Trophoblast cell (in vitro differentiated cells and primary cell): ENCODE measurements around the gene FGD3.

Source experiments
- DNase-seq, 2 donors: peaks; one replicate each; pipeline ENCODE4 v3.0.0-alpha.2; 2016
- H2AFZ ChIP-seq: 2 replicates; pipeline ENCODE4 v1.6.1; 2013; ENCODE audit warnings: low read length, moderate library complexity, mild to moderate bottlenecking; ENCODE audit not compliant: insufficient read depth, poor library complexity
- H2AK5ac ChIP-seq: 2 replicates; pipeline ENCODE4 v1.6.1; 2013; ENCODE audit warnings: mild to moderate bottlenecking, low read length
- H2BK120ac ChIP-seq: 2 replicates; pipeline ENCODE4 v1.6.1; 2013; ENCODE audit warnings: low read length, mild to moderate bottlenecking, moderate library complexity; ENCODE audit not compliant: insufficient read depth, poor library complexity
- H2BK12ac ChIP-seq: 2 replicates; pipeline ENCODE4 v1.6.1; 2013; ENCODE audit warnings: mild to moderate bottlenecking, low read length, moderate library complexity
- H2BK5ac ChIP-seq: 2 replicates; pipeline ENCODE4 v1.6.1; 2013; ENCODE audit warnings: low read length, low read depth, moderate library complexity, mild to moderate bottlenecking; ENCODE audit not compliant: poor library complexity
- H3K14ac ChIP-seq: 2 replicates; pipeline ENCODE4 v1.6.1; 2013; ENCODE audit warnings: mild to moderate bottlenecking, low read length
- H3K18ac ChIP-seq: 2 replicates; pipeline ENCODE4 v1.6.1; 2013; ENCODE audit warnings: mild to moderate bottlenecking, low read length
- H3K23ac ChIP-seq: 2 replicates; pipeline ENCODE4 v1.6.1; 2013; ENCODE audit warnings: low read length
- H3K27ac ChIP-seq: 2 replicates; pipeline ENCODE4 v1.5.1; 2013; ENCODE audit warnings: low read depth, mild to moderate bottlenecking, inconsistent platforms, low read length, moderate library complexity
- H3K27me3 ChIP-seq: 2 replicates; pipeline ENCODE4 v1.6.1; 2013; ENCODE audit warnings: inconsistent platforms, mild to moderate bottlenecking, low read length, moderate library complexity; ENCODE audit not compliant: insufficient read depth
- H3K36me3 ChIP-seq, 2 experiments: 1 replicate in 1 of 2; 2 replicates in 1 of 2; pipeline ENCODE4 v1.6.1; 2013; ENCODE audit warnings: low read length in 2 of 2, mild to moderate bottlenecking in 2 of 2, moderate library complexity in 1 of 2; ENCODE audit not compliant: insufficient read depth in 2 of 2, control insufficient read depth in 1 of 2
- H3K4ac ChIP-seq: 2 replicates; pipeline ENCODE4 v1.6.1; 2013; ENCODE audit warnings: low read depth, mild to moderate bottlenecking, low read length, moderate library complexity
- H3K4me1 ChIP-seq, 2 experiments: 1 replicate in 1 of 2; 2 replicates in 1 of 2; pipeline ENCODE4 v1.6.1; 2013; ENCODE audit warnings: low read length in 2 of 2, mild to moderate bottlenecking in 2 of 2, moderate library complexity in 1 of 2; ENCODE audit not compliant: insufficient read depth in 2 of 2, control insufficient read depth in 1 of 2
- H3K4me2 ChIP-seq: 2 replicates; pipeline ENCODE4 v1.6.1; 2013; ENCODE audit warnings: inconsistent platforms, mild to moderate bottlenecking, low read length, moderate library complexity
- H3K4me3 ChIP-seq: 2 replicates; pipeline ENCODE4 v1.5.1; 2013; ENCODE audit warnings: mild to moderate bottlenecking, low read depth, low read length, inconsistent platforms
- H3K79me1 ChIP-seq: one replicate; pipeline ENCODE4 v1.6.1; 2013; ENCODE audit warnings: low read length
- H3K79me2 ChIP-seq: 2 replicates; pipeline ENCODE4 v1.6.1; 2013; ENCODE audit warnings: low read length, mild to moderate bottlenecking; ENCODE audit not compliant: control insufficient read depth, insufficient read depth, poor library complexity
- H3K9ac ChIP-seq: 2 replicates; pipeline ENCODE4 v1.6.1; 2013; ENCODE audit warnings: mild to moderate bottlenecking, low read length
- H3K9me3 ChIP-seq: 2 replicates; pipeline ENCODE4 v1.6.1; 2013; ENCODE audit warnings: low read depth, mild to moderate bottlenecking, control low read depth, inconsistent platforms, low read length; ENCODE audit not compliant: insufficient read depth
- H4K12ac ChIP-seq: 2 replicates; pipeline ENCODE4 v1.6.1; 2013; ENCODE audit warnings: low read depth, mild to moderate bottlenecking, low read length, moderate library complexity
- H4K8ac ChIP-seq: 2 replicates; pipeline ENCODE4 v1.6.1; 2013; ENCODE audit warnings: low read depth, mild to moderate bottlenecking, low read length, moderate library complexity
- H4K91ac ChIP-seq: one replicate; pipeline ENCODE4 v1.6.1; 2013; ENCODE audit warnings: low read depth, mild to moderate bottlenecking, low read length, moderate library complexity
- whole genome bisulfite sequencing: extraction: QIAGEN DNeasy Blood & Tissue Kit; methylation state at CpG from one replicate; pipeline ENCODE4 v1.1.7; 2013; ENCODE audit warnings: missing lambda C conversion rate; ENCODE audit not compliant: insufficient read length, insufficient coverage; ENCODE audit errors: extremely low coverage; 5-methylcytosine and 5-hydroxymethylcytosine counted together

FGD3 gene

DNA sequence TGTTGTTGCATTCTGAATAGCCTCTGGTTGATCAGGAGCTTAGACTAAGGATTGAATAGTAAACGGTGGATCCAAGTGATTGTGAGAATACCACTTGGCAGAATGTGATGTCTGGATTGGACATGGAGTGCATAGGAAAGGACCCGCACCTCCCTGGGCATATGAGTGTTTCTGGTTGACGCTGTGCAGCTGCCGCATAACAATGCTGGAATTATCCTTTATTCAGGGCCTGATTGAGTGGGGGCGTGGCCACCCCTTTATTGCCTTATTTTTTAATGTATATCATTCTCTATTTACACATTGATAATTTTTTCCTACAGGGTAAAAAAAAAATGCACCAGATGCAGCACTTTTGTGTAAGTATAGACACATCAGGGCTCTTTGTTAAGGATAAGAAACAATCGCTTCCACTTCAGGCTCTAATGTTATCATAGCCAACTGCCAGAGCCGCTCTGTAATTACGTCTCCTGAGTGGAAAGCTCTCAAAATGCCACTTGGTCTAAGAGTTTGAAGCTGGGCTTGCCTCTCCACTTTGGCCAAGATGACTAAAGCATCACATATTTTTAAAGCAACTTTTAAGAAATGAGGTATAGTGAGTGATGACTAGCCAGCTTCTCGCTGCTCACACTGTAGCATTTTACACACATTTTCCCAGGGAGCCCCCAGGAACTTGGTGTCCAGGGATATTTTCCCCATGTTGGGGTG, 5.7 kb downstream of the FGD3 start:
- no peak overlapping the region for H3K14ac ChIP-seq
- no peak overlapping the region for H3K23ac ChIP-seq
- H3K27me3 ChIP-seq = no peaks in the 10 kb centered on the region
- no peak overlapping the region for H2AFZ ChIP-seq
- no peak overlapping the region for H3K9ac ChIP-seq
- no peak overlapping the region for H2BK120ac ChIP-seq
- H3K4me3 ChIP-seq = no peak overlapping the region
- peaks cover 6 to 8% of the 10 kb centered on the region in 2 experiments for H3K4me1 ChIP-seq
- H4K91ac ChIP-seq = no peak overlapping the region
- DNase-seq = peak in 1 of 2 donors; percentile 50
- H3K79me1 ChIP-seq = peaks cover 2% of the 10 kb centered on the region
- no peak overlapping the region for H3K18ac ChIP-seq
- H3K4me2 ChIP-seq = no peak overlapping the region
- H2BK12ac ChIP-seq = no peak overlapping the region
- H4K8ac ChIP-seq = no peak overlapping the region
- H3K36me3 ChIP-seq = no peaks in the 10 kb centered on the region
- H2BK5ac ChIP-seq = no peak overlapping the region
- H3K4ac ChIP-seq = no peak overlapping the region
- no peak overlapping the region for H2AK5ac ChIP-seq
- no peak overlapping the region for H4K12ac ChIP-seq
- WGBS = no CpG with 5 or more reads among the region's 9 CpGs
- H3K9me3 ChIP-seq = peaks cover 1% of the 10 kb centered on the region
- no peak overlapping the region for H3K27ac ChIP-seq
- H3K79me2 ChIP-seq = no peaks in the 10 kb centered on the region

GRCh38 chr9:92954049-92954861, 6.9 kb downstream of the FGD3 start:
- H3K4me2 ChIP-seq = no peak overlapping the region
- no peak overlapping the region for H4K8ac ChIP-seq
- H3K36me3 ChIP-seq = no peaks in the 10 kb centered on the region
- H2AK5ac ChIP-seq = no peak overlapping the region
- no peak overlapping the region for H3K9ac ChIP-seq
- no peak overlapping the region for H4K91ac ChIP-seq
- H2BK5ac ChIP-seq = no peak overlapping the region
- peaks cover 2% of the 10 kb centered on the region for H3K79me1 ChIP-seq
- no peaks in the 10 kb centered on the region for H3K27me3 ChIP-seq
- H3K79me2 ChIP-seq = no peaks in the 10 kb centered on the region
- DNase-seq = no peak
- H4K12ac ChIP-seq = no peak overlapping the region
- H3K9me3 ChIP-seq = peaks cover 1% of the 10 kb centered on the region
- H3K27ac ChIP-seq = no peak overlapping the region
- H2AFZ ChIP-seq = no peak overlapping the region
- no peak overlapping the region for H2BK12ac ChIP-seq
- no peak overlapping the region for H3K23ac ChIP-seq
- no peak overlapping the region for H3K14ac ChIP-seq
- no CpG with 5 or more reads among the region's 10 CpGs for WGBS
- no peak overlapping the region for H3K18ac ChIP-seq
- peaks cover 6 to 8% of the 10 kb centered on the region in 2 experiments for H3K4me1 ChIP-seq
- no peak overlapping the region for H3K4me3 ChIP-seq
- H3K4ac ChIP-seq = no peak overlapping the region
- no peak overlapping the region for H2BK120ac ChIP-seq

DNA sequence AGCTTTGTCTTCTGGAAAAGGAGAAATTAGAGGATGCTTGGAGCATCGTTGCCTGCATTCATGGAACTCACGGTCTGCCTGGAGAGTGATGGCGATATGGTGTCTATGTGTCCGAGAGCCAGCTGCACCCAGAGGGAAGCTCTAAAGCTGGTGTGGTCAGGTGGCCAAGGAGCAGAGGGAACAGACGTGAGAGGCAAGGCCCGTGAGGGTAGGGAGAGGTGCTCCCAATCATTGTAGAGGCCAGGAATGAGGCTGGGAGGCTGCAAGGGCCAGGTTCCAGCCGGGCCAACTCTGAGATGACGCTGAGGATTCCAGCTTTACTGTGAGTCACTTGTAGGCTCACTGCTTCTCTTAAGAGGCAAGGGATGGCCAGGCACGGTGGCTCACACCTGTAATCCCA, 7.6 kb downstream of the FGD3 start:
- no peak overlapping the region for H3K18ac ChIP-seq
- WGBS = no CpG with 5 or more reads among the region's 9 CpGs

GRCh38 chr9:92960561-92961290, 13.4 kb downstream of the FGD3 start:
- Histone ChIP-seq H4K12ac (no peak overlapping the region), H3K9me3 (peaks cover 10% of the 10 kb centered on the region), H2BK12ac (no peak overlapping the region), H4K91ac (no peak overlapping the region), H3K14ac (no peak overlapping the region), H2BK120ac (no peak overlapping the region), H2AFZ (no peak overlapping the region), H3K18ac (no peak overlapping the region), H3K27ac (no peak overlapping the region), H3K36me3 (no peaks in the 10 kb centered on the region), H3K23ac (no peak overlapping the region), H3K4me1 (no peaks in the 10 kb centered on the region), H3K4me2 (no peak overlapping the region), H2BK5ac (no peak overlapping the region), H3K79me2 (no peaks in the 10 kb centered on the region), H3K4me3 (no peak overlapping the region), H4K8ac (no peak overlapping the region), H3K9ac (no peak overlapping the region), H3K4ac (no peak overlapping the region), H3K27me3 (no peaks in the 10 kb centered on the region), H3K79me1 (no peaks in the 10 kb centered on the region), H2AK5ac (no peak overlapping the region)
- no CpG with 5 or more reads among the region's 3 CpGs for whole genome bisulfite sequencing
- DNase-seq = no peak

More for the DNA sequence above, 7.6 kb downstream of the FGD3 start:
- H3K14ac ChIP-seq = no peak overlapping the region
- H4K12ac ChIP-seq = no peak overlapping the region
- no peak overlapping the region for H2BK5ac ChIP-seq
- no peak overlapping the region for H2AFZ ChIP-seq
- no peak overlapping the region for H2AK5ac ChIP-seq
- H3K9ac ChIP-seq = no peak overlapping the region
- H3K4me3 ChIP-seq = no peak overlapping the region
- no peaks in the 10 kb centered on the region for H3K79me2 ChIP-seq
- no peak overlapping the region for H3K4ac ChIP-seq
- peaks cover 2% of the 10 kb centered on the region for H3K79me1 ChIP-seq
- H2BK120ac ChIP-seq = no peak overlapping the region
- H3K4me1 ChIP-seq = peaks cover 6 to 8% of the 10 kb centered on the region in 2 experiments
- H3K9me3 ChIP-seq = peaks cover 4% of the 10 kb centered on the region
- no peak overlapping the region for H3K4me2 ChIP-seq
- no peak overlapping the region for H3K23ac ChIP-seq
- H4K8ac ChIP-seq = no peak overlapping the region
- no peak overlapping the region for H2BK12ac ChIP-seq
- H4K91ac ChIP-seq = no peak overlapping the region
- no peak overlapping the region for H3K27ac ChIP-seq
- DNase-seq = no peak
- no peaks in the 10 kb centered on the region for H3K36me3 ChIP-seq
- no peaks in the 10 kb centered on the region for H3K27me3 ChIP-seq
